HS-27A (cell line): Measurements from ENCODE around the gene CCDC167.
"Not testable (repeated sequence)": the region's sequence is repeated elsewhere in the genome, so short reads cannot be mapped to it uniquely, and the experiment has no call there.

ENCODE experiments used
- DNase-seq: peaks from one replicate; pipeline ENCODE4 v3.0.0-alpha.2; 2012; ENCODE audit warnings: low read depth, missing footprints

The CCDC167 gene

GRCh38 chr6:37511201-37511600 lies 11.5 kb upstream of the CCDC167 start:
- DNase-seq = no peak

- no peak for DNase-seq
Measured at GRCh38 chr6:37507690-37508421, 8.2 kb upstream of the CCDC167 start.

- no peak for DNase-seq
Measured at GRCh38 chr6:37507077-37507476, 7.4 kb upstream of the CCDC167 start.

GRCh38 chr6:37506479-37506878 lies 6.8 kb upstream of the CCDC167 start:
- no peak for DNase-seq

- no peak for DNase-seq
Measured at GRCh38 chr6:37504024-37504423, 4.3 kb upstream of the CCDC167 start.

- no peak for DNase-seq
Measured at GRCh38 chr6:37503309-37503965, 3.7 kb upstream of the CCDC167 start.

- DNase-seq = no peak
Measured at GRCh38 chr6:37502703-37503291, 3.1 kb upstream of the CCDC167 start.

GRCh38 chr6:37501632-37502491 lies 2.2 kb upstream of the CCDC167 start:
- no peak for DNase-seq

GRCh38 chr6:37500904-37501303 lies 1.2 kb upstream of the CCDC167 start:
- DNase-seq = not testable (repeated sequence)

- no peak for DNase-seq
Measured at GRCh38 chr6:37500294-37500608, 558 bp upstream of the CCDC167 start.

- DNase-seq = no peak
Measured at GRCh38 chr6:37496951-37497885, 2.5 kb downstream of the CCDC167 start.

GRCh38 chr6:37495244-37495934 lies 4.3 kb downstream of the CCDC167 start:
- DNase-seq = no peak

- no peak for DNase-seq
Measured at GRCh38 chr6:37493661-37493995, 6.1 kb downstream of the CCDC167 start.

GRCh38 chr6:37492991-37493660 lies 6.6 kb downstream of the CCDC167 start:
- no peak for DNase-seq

- no peak for DNase-seq
Measured at GRCh38 chr6:37492236-37492972, 7.3 kb downstream of the CCDC167 start.

- DNase-seq = no peak
Measured at GRCh38 chr6:37491830-37492208, 7.9 kb downstream of the CCDC167 start.

GRCh38 chr6:37491171-37491829 lies 8.4 kb downstream of the CCDC167 start:
- DNase-seq = no peak

- DNase-seq = no peak
Measured at GRCh38 chr6:37490536-37491170, 9.0 kb downstream of the CCDC167 start.
